GM12878 (cell line): Measurements from ENCODE around the gene SNRNP200. TPM values are rescaled to one million over a fixed set of nuclear protein-coding genes. Genes with fewer than 3 reads are reported as not detected.

Experiments used
- ATAC-seq: fragments of 200-7000 bp; cut with Tn5 transposase; 3 replicates; pipeline ENCODE4 v1.9.1; 2020; ENCODE audit warnings: mild to moderate bottlenecking, moderate library complexity
- BruUV-seq: library from RNA; stranded (reverse); fragments of 400-500 nt; replicated peaks from 2 replicates; lab custom pipeline; 2021; lab: Mats Ljungman, UMichigan
- CTCF ChIA-PET: fragments of 300-600 bp; sonication (Branson Sonifier 250); formaldehyde crosslinking; extraction: SDS; loops from one replicate; lab custom pipeline; 2021; ENCODE audit warnings: inconsistent platforms; lab: Yijun Ruan, JAX
- POLR2A ChIA-PET: fragments of 350-600 bp; formaldehyde crosslinking; extraction: SDS; loops from one replicate; lab custom pipeline; 2021; ENCODE audit warnings: inconsistent platforms; lab: Charles Lee
- RAD21 ChIA-PET: fragments of 300-600 bp; sonication (Branson Sonifier 250); formaldehyde crosslinking; loops from one replicate; lab custom pipeline; 2023; ENCODE audit warnings: antibody characterized with exemption; ENCODE audit not compliant: unreplicated experiment; lab: Charles Lee
- SMC1A ChIA-PET: fragments of 300-600 bp; sonication (Branson Sonifier 250); formaldehyde crosslinking; loops from one replicate; lab custom pipeline; 2023; ENCODE audit not compliant: unreplicated experiment, uncharacterized antibody; lab: Charles Lee
- DNase-seq: peaks from one replicate; pipeline ENCODE4 v3.0.0-alpha.2; 2011; ENCODE audit warnings: low read depth, low spot score
- FAIRE-seq: peaks from 3 replicates; lab custom pipeline; 2011; peaks lifted over from hg19 to GRCh38; lab: Jason Lieb, UNC
- H2AFZ ChIP-seq: 2 replicates; pipeline ENCODE4 v1.6.0; 2011; ENCODE audit warnings: low read depth, low read length, control low read depth; ENCODE audit not compliant: control insufficient read depth
- H3K27ac ChIP-seq: 2 replicates; pipeline ENCODE4 v1.5.1; 2011; ENCODE audit warnings: control low read depth; ENCODE audit not compliant: control insufficient read depth, insufficient read depth
- H3K27me3 ChIP-seq, 2 experiments: replicated peaks in 1 of 2; 2 replicates each; pipeline versions ENCODE4 v1.6.0 to v1.6.1; 2011; ENCODE audit warnings: low read length in 1 of 2; ENCODE audit not compliant: control insufficient read depth in 2 of 2, insufficient read depth in 2 of 2
- H3K36me3 ChIP-seq, 2 experiments: 2 replicates each; pipeline ENCODE4 v1.5.1; 2011; ENCODE audit warnings: low read length in 1 of 2; ENCODE audit not compliant: control insufficient read depth in 2 of 2, insufficient read depth in 2 of 2
- H3K4me1 ChIP-seq: 2 replicates; pipeline ENCODE4 v1.6.1; 2011; ENCODE audit warnings: mild to moderate bottlenecking, low read length, moderate library complexity, mixed read lengths; ENCODE audit not compliant: control insufficient read depth, insufficient read depth
- H3K4me2 ChIP-seq: 2 replicates; pipeline ENCODE4 v1.6.0; 2011; ENCODE audit warnings: control low read depth; ENCODE audit not compliant: control insufficient read depth, insufficient read depth
- H3K4me3 ChIP-seq: fragments of 200-600 bp; sonication (generic); 2 replicates; pipeline ENCODE4 v1.5.1; 2016
- H3K79me2 ChIP-seq: 2 replicates; pipeline ENCODE4 v1.6.0; 2011; ENCODE audit warnings: low read length; ENCODE audit not compliant: control insufficient read depth, insufficient read depth
- H3K9ac ChIP-seq: 2 replicates; pipeline ENCODE4 v1.8.0; 2011; ENCODE audit warnings: low read length, control low read depth, mixed read lengths; ENCODE audit not compliant: control insufficient read depth, insufficient read depth
- H3K9me3 ChIP-seq: replicated peaks from 3 replicates; pipeline ENCODE4 v1.5.1; 2011; ENCODE audit warnings: mild to moderate bottlenecking, low read length; ENCODE audit not compliant: control insufficient read depth, insufficient read depth
- H4K20me1 ChIP-seq: 2 replicates; pipeline ENCODE4 v1.6.0; 2011; ENCODE audit not compliant: control insufficient read depth, insufficient read depth
- BCL11A ChIP-seq: IDR thresholded peaks from 2 replicates; pipeline ENCODE4 v1.6.1; 2011; ENCODE audit warnings: low read depth, low read length
- BRCA1 ChIP-seq: IDR thresholded peaks from 2 replicates; pipeline ENCODE4 v1.6.1; 2011; ENCODE audit warnings: low read depth, low read length, improper control_type of control experiment
- HCFC1 ChIP-seq: fragments of 150-350 bp; IDR thresholded peaks from 2 replicates; pipeline ENCODE4 v1.6.1; 2014; ENCODE audit warnings: low read length
- KAT2A ChIP-seq: conservative IDR thresholded peaks from 2 replicates; pipeline ENCODE4 v1.6.1; 2011; ENCODE audit warnings: low read depth, low read length; ENCODE audit not compliant: control insufficient read depth
- NFIC ChIP-seq: IDR thresholded peaks from 2 replicates; pipeline ENCODE4 v1.6.1; 2012; ENCODE audit warnings: low read depth, mild to moderate bottlenecking, inconsistent platforms, low read length, moderate library complexity
- NR2C2 ChIP-seq: IDR thresholded peaks from 2 replicates; pipeline ENCODE4 v1.6.1; 2011; ENCODE audit warnings: borderline replicate concordance, low read depth; ENCODE audit not compliant: control insufficient read depth, insufficient read length
- POU2F2 ChIP-seq: IDR thresholded peaks from 3 replicates; pipeline ENCODE4 v1.6.1; 2011; ENCODE audit warnings: low read depth, mild to moderate bottlenecking, low read length, borderline replicate concordance
- RAD21 ChIP-seq: IDR thresholded peaks from 2 replicates; pipeline ENCODE4 v1.6.1; 2011; ENCODE audit warnings: mild to moderate bottlenecking, low read depth, low read length, moderate library complexity; ENCODE audit not compliant: insufficient read depth
- SUPT20H ChIP-seq: IDR thresholded peaks from 2 replicates; pipeline ENCODE4 v1.6.1; 2011; ENCODE audit warnings: low read depth, mild to moderate bottlenecking, low read length, moderate library complexity, borderline replicate concordance; ENCODE audit not compliant: control insufficient read depth
- SUZ12 ChIP-seq: fragments of 200-600 bp; sonication (generic); IDR thresholded peaks from one replicate; pipeline ENCODE4 v1.6.1; 2018; ENCODE audit warnings: antibody characterized with exemption, mild to moderate bottlenecking; ENCODE audit not compliant: unreplicated experiment
- YY1 ChIP-seq: IDR thresholded peaks from 2 replicates; pipeline ENCODE4 v1.6.1; 2011; ENCODE audit warnings: low read depth, mild to moderate bottlenecking, low read length
- ZNF274 ChIP-seq: IDR thresholded peaks from one replicate; pipeline ENCODE4 v1.8.0; 2011; ENCODE audit not compliant: insufficient read length, insufficient read depth
- WGBS: methylation state at CpG from one replicate; pipeline ENCODE4 v1.1.6; 2016; ENCODE audit warnings: low lambda C conversion rate; ENCODE audit not compliant: insufficient replicate concordance, insufficient coverage; ENCODE audit errors: missing lambda C conversion rate; 5-methylcytosine and 5-hydroxymethylcytosine counted together
- in situ Hi-C: fragments of 300-500 bp; cut with MboI; formaldehyde crosslinking; loops from 9 replicates; pipeline ENCODE4 v1.14.3; 2018; ENCODE audit warnings: mixed read lengths
- intact Hi-C: fragments of 100-400 bp; cut with micrococcal nuclease; formaldehyde crosslinking; loops from one replicate; pipeline ENCODE4 v1.14.2; 2022; ENCODE audit not compliant: unreplicated experiment
- polyA plus RNA-seq, 11 experiments: library from polyadenylated mRNA; depleted of rRNA in 4 of 11; unstranded in 6 of 11; stranded (reverse) in 5 of 11; fragments of >200 nt; fragmentation: Nextera tagmentation in 4 of 11; fragmentation: Illumina TruSeq in 1 of 11; extraction: Ambion mirVana in 4 of 11; extraction: Trizol in 1 of 11; gene quantifications; 1 replicate in 1 of 11; 2 replicates in 10 of 11; pipeline versions ENCODE4 v1.2.1 to v1.2.3, GENCODE V29; 2011 to 2016; ENCODE audit warnings: inconsistent platforms in 2 of 11, missing spikeins in 2 of 11, low read depth in 1 of 11
- total RNA-seq, 4 experiments: library from RNA; depleted of rRNA in 3 of 4; stranded (reverse); fragments of >200 nt in 3 of 4; fragmentation: Illumina TruSeq in 1 of 4; extraction: Trizol in 1 of 4; gene quantifications; 2 replicates each; pipeline versions ENCODE4 v1.2.1 to v1.2.3, GENCODE V29; 2013 to 2021
- TF ChIP-seq, protein P1 (sequence below): fragments of 450-650 bp; IDR thresholded peaks from 2 replicates; pipeline ENCODE4 v1.6.1; 2016; ENCODE audit warnings: mild to moderate bottlenecking, moderate library complexity, borderline replicate concordance
- TF ChIP-seq, protein P2 (sequence below): IDR thresholded peaks from 2 replicates; pipeline ENCODE4 v1.6.1; 2012; ENCODE audit warnings: low read length, inconsistent platforms
- TF ChIP-seq, protein P3 (sequence below): IDR thresholded peaks from 2 replicates; pipeline ENCODE4 v1.6.1; 2011; ENCODE audit warnings: low read depth, low read length, improper control_type of control experiment, borderline replicate concordance
- TF ChIP-seq, protein P4 (sequence below): fragments of 150-350 bp; IDR thresholded peaks from 2 replicates; pipeline ENCODE4 v1.6.1; 2014; ENCODE audit warnings: mild to moderate bottlenecking, low read depth, low read length

Gene SNRNP200
- total and polyA plus RNA-seq, 10 of the 15 experiments (the other 5 are each of a cell fraction or from before 2014, with no cell fraction given), result 59.2 to 176 (median 106) TPM

- no peak overlapping the region for H3K9ac ChIP-seq
- SMC1A ChIA-PET, result interaction anchor here (16.6 kb wide), 1 partner anchor 9 kb away, joined by 231 read pairs; the partner anchor contains the start of gene ITPRIPL1
- FAIRE-seq, result no peak
- no peaks in the 10 kb centered on the region for H4K20me1 ChIP-seq
- H3K4me1 ChIP-seq, result peaks cover 13% of the 10 kb centered on the region
- H3K27me3 ChIP-seq, result no peaks in the 10 kb centered on the region
- POLR2A ChIA-PET, result interaction anchor here (0.6 to 0.9 kb wide), 4 partner anchors 8 to 433 kb away, joined by 3 to 14 read pairs (median 5); no protein-coding TSS in a partner anchor
- peaks cover 18% of the 10 kb centered on the region for H3K79me2 ChIP-seq
- H2AFZ ChIP-seq, result no peak overlapping the region
- peaks cover 2 to 5% of the 10 kb centered on the region in 2 experiments; a peak in 2 of 4 replicates for H3K36me3 ChIP-seq
- intact Hi-C loops, result no loop called here
- H3K4me3 ChIP-seq, result no peak overlapping the region
- DNase-seq, result no peak
- BruUV-seq, result no TSS peak
- H3K9me3 ChIP-seq, result no peaks in the 10 kb centered on the region
- in situ Hi-C loops, result no loop called here
- WGBS, result 99% methylated on average over 6 of the region's 6 CpGs
- no peak overlapping the region for H3K4me2 ChIP-seq
- RAD21 ChIA-PET, result interaction anchor here (0.7 kb wide), 1 partner anchor 191 kb away, joined by 3 read pairs; no protein-coding TSS in a partner anchor
- no peak overlapping the region for H3K27ac ChIP-seq
- no peak for ATAC-seq
- CTCF ChIA-PET, result interaction anchor here (1.1 to 1.3 kb wide), 2 partner anchors 15 to 224 kb away, joined by 3 read pairs; no protein-coding TSS in a partner anchor
- TF ChIP-seq NR2C2, result no peak
- no peak for TF ChIP-seq BCL11A
- TF ChIP-seq, protein P1, sequence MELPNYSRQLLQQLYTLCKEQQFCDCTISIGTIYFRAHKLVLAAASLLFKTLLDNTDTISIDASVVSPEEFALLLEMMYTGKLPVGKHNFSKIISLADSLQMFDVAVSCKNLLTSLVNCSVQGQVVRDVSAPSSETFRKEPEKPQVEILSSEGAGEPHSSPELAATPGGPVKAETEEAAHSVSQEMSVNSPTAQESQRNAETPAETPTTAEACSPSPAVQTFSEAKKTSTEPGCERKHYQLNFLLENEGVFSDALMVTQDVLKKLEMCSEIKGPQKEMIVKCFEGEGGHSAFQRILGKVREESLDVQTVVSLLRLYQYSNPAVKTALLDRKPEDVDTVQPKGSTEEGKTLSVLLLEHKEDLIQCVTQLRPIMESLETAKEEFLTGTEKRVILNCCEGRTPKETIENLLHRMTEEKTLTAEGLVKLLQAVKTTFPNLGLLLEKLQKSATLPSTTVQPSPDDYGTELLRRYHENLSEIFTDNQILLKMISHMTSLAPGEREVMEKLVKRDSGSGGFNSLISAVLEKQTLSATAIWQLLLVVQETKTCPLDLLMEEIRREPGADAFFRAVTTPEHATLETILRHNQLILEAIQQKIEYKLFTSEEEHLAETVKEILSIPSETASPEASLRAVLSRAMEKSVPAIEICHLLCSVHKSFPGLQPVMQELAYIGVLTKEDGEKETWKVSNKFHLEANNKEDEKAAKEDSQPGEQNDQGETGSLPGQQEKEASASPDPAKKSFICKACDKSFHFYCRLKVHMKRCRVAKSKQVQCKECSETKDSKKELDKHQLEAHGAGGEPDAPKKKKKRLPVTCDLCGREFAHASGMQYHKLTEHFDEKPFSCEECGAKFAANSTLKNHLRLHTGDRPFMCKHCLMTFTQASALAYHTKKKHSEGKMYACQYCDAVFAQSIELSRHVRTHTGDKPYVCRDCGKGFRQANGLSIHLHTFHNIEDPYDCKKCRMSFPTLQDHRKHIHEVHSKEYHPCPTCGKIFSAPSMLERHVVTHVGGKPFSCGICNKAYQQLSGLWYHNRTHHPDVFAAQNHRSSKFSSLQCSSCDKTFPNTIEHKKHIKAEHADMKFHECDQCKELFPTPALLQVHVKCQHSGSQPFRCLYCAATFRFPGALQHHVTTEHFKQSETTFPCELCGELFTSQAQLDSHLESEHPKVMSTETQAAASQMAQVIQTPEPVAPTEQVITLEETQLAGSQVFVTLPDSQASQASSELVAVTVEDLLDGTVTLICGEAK, result no peak
- TF ChIP-seq, protein P2, sequence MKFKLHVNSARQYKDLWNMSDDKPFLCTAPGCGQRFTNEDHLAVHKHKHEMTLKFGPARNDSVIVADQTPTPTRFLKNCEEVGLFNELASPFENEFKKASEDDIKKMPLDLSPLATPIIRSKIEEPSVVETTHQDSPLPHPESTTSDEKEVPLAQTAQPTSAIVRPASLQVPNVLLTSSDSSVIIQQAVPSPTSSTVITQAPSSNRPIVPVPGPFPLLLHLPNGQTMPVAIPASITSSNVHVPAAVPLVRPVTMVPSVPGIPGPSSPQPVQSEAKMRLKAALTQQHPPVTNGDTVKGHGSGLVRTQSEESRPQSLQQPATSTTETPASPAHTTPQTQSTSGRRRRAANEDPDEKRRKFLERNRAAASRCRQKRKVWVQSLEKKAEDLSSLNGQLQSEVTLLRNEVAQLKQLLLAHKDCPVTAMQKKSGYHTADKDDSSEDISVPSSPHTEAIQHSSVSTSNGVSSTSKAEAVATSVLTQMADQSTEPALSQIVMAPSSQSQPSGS, result no peak
- no peak for TF ChIP-seq SUPT20H
- TF ChIP-seq KAT2A, result no peak
- no peak for TF ChIP-seq YY1
- TF ChIP-seq BRCA1, result no peak
- TF ChIP-seq ZNF274, result no peak
- no peak for TF ChIP-seq SUZ12
- TF ChIP-seq HCFC1, result no peak
- no peak for TF ChIP-seq POU2F2
- TF ChIP-seq RAD21, result no peak
- TF ChIP-seq, protein P3, sequence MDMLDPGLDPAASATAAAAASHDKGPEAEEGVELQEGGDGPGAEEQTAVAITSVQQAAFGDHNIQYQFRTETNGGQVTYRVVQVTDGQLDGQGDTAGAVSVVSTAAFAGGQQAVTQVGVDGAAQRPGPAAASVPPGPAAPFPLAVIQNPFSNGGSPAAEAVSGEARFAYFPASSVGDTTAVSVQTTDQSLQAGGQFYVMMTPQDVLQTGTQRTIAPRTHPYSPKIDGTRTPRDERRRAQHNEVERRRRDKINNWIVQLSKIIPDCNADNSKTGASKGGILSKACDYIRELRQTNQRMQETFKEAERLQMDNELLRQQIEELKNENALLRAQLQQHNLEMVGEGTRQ, result no peak
- TF ChIP-seq NFIC, result no peak
- TF ChIP-seq, protein P4, sequence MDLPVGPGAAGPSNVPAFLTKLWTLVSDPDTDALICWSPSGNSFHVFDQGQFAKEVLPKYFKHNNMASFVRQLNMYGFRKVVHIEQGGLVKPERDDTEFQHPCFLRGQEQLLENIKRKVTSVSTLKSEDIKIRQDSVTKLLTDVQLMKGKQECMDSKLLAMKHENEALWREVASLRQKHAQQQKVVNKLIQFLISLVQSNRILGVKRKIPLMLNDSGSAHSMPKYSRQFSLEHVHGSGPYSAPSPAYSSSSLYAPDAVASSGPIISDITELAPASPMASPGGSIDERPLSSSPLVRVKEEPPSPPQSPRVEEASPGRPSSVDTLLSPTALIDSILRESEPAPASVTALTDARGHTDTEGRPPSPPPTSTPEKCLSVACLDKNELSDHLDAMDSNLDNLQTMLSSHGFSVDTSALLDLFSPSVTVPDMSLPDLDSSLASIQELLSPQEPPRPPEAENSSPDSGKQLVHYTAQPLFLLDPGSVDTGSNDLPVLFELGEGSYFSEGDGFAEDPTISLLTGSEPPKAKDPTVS, result no peak
Observed at GRCh38 chr2:96329874-96330273, 24.5 kb upstream of the SNRNP200 start.
